Parathyroid adenoma (tissue), 2 donors: ENCODE results near the gene LAPTM5.
A peak's percentile ranks its signal among the peaks of the same experiment; 100 is the strongest.
"Not testable (repeated sequence)": the region's sequence is repeated elsewhere in the genome, so short reads cannot be mapped to it uniquely, and the experiment has no call there.

Experiments
- H2AFZ ChIP-seq: fragments of 300-600 bp; sonication (generic); one replicate; pipeline ENCODE4 v1.7.0; 2017; ENCODE audit warnings: antibody characterized with exemption, mild to moderate bottlenecking
- H3K27ac ChIP-seq: fragments of 300-600 bp; sonication (generic); one replicate; pipeline ENCODE4 v1.7.0; 2017
- H3K27me3 ChIP-seq: fragments of 300-600 bp; sonication (generic); one replicate; pipeline ENCODE4 v1.7.0; 2017; ENCODE audit warnings: low read length; ENCODE audit not compliant: control insufficient read depth, insufficient read depth
- H3K36me3 ChIP-seq: fragments of 300-600 bp; sonication (generic); one replicate; pipeline ENCODE4 v1.7.0; 2017; ENCODE audit warnings: low read length; ENCODE audit not compliant: control insufficient read depth, insufficient read depth
- H3K4me1 ChIP-seq: fragments of 300-600 bp; sonication (generic); one replicate; pipeline ENCODE4 v1.7.0; 2017; ENCODE audit warnings: control low read depth
- H3K4me2 ChIP-seq: fragments of 300-600 bp; sonication (generic); one replicate; pipeline ENCODE4 v1.7.0; 2017; ENCODE audit warnings: low read length
- H3K4me3 ChIP-seq: fragments of 300-600 bp; sonication (generic); one replicate; pipeline ENCODE4 v1.7.0; 2017; ENCODE audit warnings: low read depth, low read length
- H3K79me2 ChIP-seq: fragments of 300-600 bp; sonication (generic); one replicate; pipeline ENCODE4 v1.7.0; 2017; ENCODE audit warnings: control low read depth
- H3K9ac ChIP-seq: fragments of 300-600 bp; sonication (generic); one replicate; pipeline ENCODE4 v1.7.0; 2017; ENCODE audit warnings: mild to moderate bottlenecking
- H3K9me3 ChIP-seq: fragments of 300-600 bp; sonication (generic); one replicate; pipeline ENCODE4 v1.7.0; 2017; ENCODE audit warnings: low read length; ENCODE audit not compliant: control insufficient read depth
- CTCF ChIP-seq: fragments of 300-600 bp; sonication (generic); IDR thresholded peaks from one replicate; pipeline ENCODE4 v1.7.0; 2017; ENCODE audit warnings: antibody characterized with exemption, mild to moderate bottlenecking
- donor health status: primary hyperparathyroidism.

Gene LAPTM5

GRCh38 chr1:30688920-30689794 lies 68.4 kb downstream of the LAPTM5 start:
- H3K4me3 ChIP-seq, result no peak overlapping the region
- no peaks in the 10 kb centered on the region for H3K36me3 ChIP-seq
- H3K79me2 ChIP-seq, result no peaks in the 10 kb centered on the region
- H3K4me1 ChIP-seq, result peaks cover 4% of the 10 kb centered on the region
- H3K27ac ChIP-seq, result no peak overlapping the region
- no peaks in the 10 kb centered on the region for H3K27me3 ChIP-seq
- H2AFZ ChIP-seq, result no peak overlapping the region
- H3K9ac ChIP-seq, result no peak overlapping the region
- TF ChIP-seq CTCF, result no peak
- H3K9me3 ChIP-seq, result no peaks in the 10 kb centered on the region
- no peak overlapping the region for H3K4me2 ChIP-seq

- not testable (repeated sequence) for H3K36me3 ChIP-seq, H3K9me3 ChIP-seq, H3K4me2 ChIP-seq, H3K27me3 ChIP-seq, H3K4me3 ChIP-seq, H2AFZ ChIP-seq, H3K27ac ChIP-seq, H3K9ac ChIP-seq, H3K79me2 ChIP-seq, H3K4me1 ChIP-seq
Measured at GRCh38 chr1:30688516-30688915, 69.1 kb downstream of the LAPTM5 start.

GRCh38 chr1:30687886-30688285 lies 69.7 kb downstream of the LAPTM5 start:
- no peaks in the 10 kb centered on the region for H3K27me3 ChIP-seq

GRCh38 chr1:30686236-30686935 lies 71.2 kb downstream of the LAPTM5 start:
- no peaks in the 10 kb centered on the region for H3K9me3 ChIP-seq
- no peak overlapping the region for H3K4me2 ChIP-seq
- H3K27ac ChIP-seq, result no peak overlapping the region
- H3K36me3 ChIP-seq, result no peaks in the 10 kb centered on the region
- no peak for TF ChIP-seq CTCF
- no peak overlapping the region for H2AFZ ChIP-seq
- no peaks in the 10 kb centered on the region for H3K4me1 ChIP-seq
- H3K27me3 ChIP-seq, result no peaks in the 10 kb centered on the region
- H3K4me3 ChIP-seq, result no peak overlapping the region
- H3K79me2 ChIP-seq, result no peaks in the 10 kb centered on the region
- H3K9ac ChIP-seq, result no peak overlapping the region

More at GRCh38 chr1:30687886-30688285, 69.7 kb downstream of the LAPTM5 start:
- Histone ChIP-seq H3K27ac (no peak overlapping the region), H3K4me1 (peaks cover 4% of the 10 kb centered on the region), H3K4me3 (no peak overlapping the region), H3K79me2 (no peaks in the 10 kb centered on the region), H3K9ac (no peak overlapping the region), H3K4me2 (no peak overlapping the region), H3K36me3 (no peaks in the 10 kb centered on the region), H2AFZ (no peak overlapping the region), H3K9me3 (no peaks in the 10 kb centered on the region)
- TF ChIP-seq CTCF, result no peak

- Histone ChIP-seq H3K4me1 (no peaks in the 10 kb centered on the region), H3K27ac (no peak overlapping the region), H3K9ac (no peak overlapping the region), H3K27me3 (no peaks in the 10 kb centered on the region), H3K4me3 (peak overlapping the region; percentile 42), H2AFZ (peak overlapping the region; percentile 83), H3K9me3 (no peaks in the 10 kb centered on the region), H3K36me3 (no peaks in the 10 kb centered on the region), H3K79me2 (no peaks in the 10 kb centered on the region), H3K4me2 (peak overlapping the region; percentile 49)
- TF ChIP-seq CTCF, result no peak
Measured at GRCh38 chr1:30685796-30686165, 71.8 kb downstream of the LAPTM5 start.
